OCI-M1 (cell line): ENCODE results near the gene HUS1B.

Experiments
- DNase-seq: peaks from one replicate; lab custom pipeline; 2025; lab: John Stamatoyannopoulos, UW

HUS1B gene

GRCh38 chr6:678520-678919 is 21.6 kb upstream of the HUS1B start:
- no peak for DNase-seq

- DNase-seq, result no peak
These were observed 21.0 kb upstream of the HUS1B start for GRCh38 chr6:677919-678318.

- DNase-seq, result no peak
These were observed 18.1 kb upstream of the HUS1B start for GRCh38 chr6:674956-675355.

DNA sequence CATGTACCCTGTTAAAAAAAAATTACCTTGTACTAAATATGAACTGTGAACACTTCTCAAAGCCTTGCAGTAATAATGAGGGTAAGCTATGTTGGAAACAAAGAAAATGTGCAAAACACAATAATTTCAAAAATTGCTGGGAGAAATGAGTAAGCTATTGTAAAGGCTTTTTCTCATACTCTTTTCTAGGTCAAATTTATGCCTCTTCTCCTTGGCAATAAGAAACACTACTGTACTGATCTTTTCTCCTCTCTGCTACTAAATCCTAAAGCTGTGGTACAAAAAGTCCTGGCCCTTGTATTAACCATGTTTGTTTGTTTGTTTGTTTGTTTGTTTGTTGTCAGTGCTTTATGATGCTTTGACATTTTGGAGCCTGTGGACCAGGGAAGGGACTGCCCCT is 17.5 kb upstream of the HUS1B start:
- DNase-seq, result no peak

DNA sequence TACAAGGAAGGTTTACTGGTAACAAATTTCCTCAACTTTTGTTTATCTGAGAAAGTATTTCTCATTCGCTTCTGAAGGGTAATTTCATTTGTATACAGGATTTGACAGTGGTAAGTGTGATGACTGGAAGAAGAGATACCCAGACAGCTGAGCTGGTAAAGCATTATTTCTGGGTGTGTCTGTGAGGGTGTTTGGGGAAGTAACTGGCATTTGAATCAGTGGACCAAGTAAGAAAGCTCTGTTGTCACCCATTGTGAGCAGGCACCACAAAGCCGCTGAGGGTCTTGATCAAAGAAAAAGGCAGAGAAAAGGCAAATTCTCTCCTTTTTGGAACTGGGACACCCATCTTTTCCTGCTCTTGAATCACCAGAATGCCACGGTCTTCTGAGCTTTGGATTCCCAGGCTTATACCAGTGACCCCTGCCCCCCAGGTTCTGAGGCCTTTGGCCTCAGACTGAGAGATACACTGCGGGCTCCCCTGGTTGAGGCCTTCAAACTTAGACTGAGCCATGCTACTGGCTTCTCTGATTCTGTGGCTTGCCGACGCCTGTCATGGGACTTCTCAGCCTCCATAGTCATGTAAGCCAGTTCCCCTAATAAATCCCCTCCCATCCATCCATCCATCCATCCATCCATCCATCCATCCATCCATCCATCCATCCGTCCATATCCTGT is 10.5 kb upstream of the HUS1B start:
- no peak for DNase-seq

DNA sequence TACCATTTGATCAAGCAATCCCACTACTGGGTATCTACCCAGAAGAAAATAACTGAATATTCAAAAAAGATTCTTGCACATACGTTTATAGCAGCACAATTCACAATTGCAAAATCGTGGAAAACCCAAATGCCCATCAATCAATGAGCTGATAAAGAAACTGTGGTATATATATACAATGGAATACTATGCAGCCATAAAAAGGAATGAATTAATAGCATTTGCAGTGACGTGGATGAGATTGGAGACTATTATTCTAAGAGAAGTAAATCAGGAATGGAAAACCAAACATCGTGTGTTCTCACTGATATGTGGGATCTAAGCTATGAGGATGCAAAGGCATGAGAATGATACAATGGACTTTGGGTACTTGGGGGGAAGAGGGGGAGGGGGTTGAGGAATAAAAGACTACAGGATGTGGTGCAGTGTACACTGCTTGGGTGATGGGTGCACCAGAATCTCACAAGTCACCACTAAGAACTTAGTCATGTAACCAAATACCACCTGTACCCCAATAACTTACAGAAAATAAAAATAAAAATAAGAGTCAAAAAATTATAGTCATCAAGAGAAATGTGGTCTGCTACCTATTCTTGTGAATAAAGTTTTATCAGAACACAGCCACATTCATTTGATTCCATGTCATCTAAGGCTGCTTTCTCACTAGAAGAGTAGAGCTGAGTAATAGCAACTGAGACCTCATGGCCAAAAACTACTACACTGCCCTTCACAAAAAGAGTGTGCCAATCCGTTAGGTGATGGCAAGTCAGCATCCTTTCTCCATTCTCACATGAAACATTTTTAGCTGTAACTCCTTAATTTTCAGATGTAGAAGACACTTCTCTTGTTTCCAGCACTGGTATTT is 8.7 kb upstream of the HUS1B start:
- DNase-seq, result no peak

DNA sequence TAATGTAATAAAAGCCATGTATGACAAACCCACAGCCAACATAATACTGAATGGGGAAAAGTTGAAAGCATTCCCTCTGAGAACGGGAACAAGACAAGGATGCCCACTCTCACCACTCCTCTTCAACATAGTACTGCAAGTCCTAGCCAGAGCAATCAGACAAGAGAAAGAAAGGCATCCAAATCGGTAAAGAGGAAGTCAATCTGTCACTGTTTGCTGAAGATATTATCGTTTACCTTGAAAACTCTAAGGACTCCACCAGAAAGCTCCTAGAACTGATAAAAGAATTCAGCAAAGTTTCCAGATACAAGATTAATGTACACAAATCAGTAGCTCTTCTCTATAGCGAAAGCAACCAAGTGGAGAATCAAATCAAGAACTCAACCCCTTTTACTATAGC is 6.9 kb upstream of the HUS1B start:
- peak; percentile 51 for DNase-seq

DNA sequence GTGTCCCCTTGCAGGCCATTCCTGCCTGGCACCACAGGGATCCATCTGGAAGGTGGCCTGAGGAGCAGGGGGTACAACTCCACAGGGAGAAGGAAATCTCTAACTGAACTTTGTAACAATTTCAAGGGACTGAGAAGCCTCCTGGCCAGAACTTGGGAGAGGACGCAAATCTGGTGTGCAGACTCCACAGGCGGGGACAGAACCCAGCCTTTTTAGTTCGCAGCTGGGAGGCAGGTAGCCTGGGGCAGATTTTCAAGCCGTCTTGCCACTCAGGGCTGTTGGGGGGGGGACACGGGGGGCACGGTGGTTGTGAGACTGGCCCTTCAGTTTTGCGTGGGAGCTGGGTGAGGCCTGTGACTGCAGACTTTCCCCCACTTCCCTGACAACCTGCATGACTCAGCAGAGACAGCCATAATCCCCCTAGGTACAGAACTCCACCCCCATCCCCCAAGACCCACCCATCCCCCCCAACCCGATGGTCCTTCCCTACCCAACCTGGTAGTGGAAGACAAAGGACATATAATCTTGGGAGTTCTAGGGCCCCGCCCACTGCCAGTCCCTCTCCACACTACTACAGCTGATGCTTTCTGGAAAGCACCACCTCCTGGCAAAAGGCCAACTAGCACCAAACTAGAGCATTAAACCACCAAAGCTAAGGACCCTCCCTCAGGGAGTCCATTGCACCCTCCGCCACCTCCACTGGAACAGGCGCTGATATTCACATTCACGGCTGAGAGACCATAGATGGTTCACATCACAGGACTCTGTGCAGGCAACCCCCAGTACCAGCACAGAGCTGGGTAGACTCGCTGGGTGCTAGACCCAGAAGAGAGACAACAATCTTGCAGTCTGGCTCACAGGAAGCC is 3.0 kb upstream of the HUS1B start:
- peak; percentile 83 for DNase-seq

DNA sequence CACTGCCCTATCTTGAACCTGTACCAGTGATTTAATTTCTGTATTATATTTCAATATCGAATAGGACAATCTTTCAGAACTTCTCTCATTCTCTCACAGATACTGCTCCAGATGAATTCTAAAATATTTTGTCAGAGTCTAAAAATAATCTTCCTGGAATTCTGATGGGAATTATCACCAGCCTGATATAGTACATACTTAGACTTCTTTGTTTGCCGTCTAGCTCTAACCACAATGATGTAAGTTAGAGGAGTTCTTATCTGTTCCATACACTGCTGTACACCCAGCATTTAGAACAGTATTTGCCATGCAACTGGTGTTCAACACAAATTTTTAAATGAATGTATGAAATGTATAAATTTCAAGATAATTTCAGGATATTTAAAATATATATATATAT is 1.3 kb upstream of the HUS1B start:
- peak; percentile 88 for DNase-seq

- DNase-seq, result no peak
These were observed 843 bp upstream of the HUS1B start for GRCh38 chr6:657743-658142.

DNA sequence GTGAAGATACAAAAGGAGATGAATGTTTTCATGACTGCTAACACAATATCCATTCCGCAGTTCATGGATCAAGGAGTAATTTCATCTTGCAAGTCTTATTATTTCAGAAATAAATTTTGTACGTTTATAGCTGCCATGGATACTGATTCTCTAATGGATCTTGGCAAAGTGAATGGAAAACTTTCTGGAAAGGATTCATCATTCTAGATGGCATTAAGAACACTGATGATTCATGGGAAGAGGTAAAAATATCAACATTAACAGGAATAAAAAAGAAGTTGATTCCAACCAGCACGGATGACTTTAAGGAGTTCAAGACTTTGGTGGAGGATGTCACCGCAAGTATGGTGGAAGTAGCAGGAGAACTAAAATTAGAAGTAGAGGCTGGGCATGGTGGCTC is 2.8 kb downstream of the HUS1B start:
- DNase-seq, result no peak

GRCh38 chr6:652865-653264 is 4.0 kb downstream of the HUS1B start:
- DNase-seq, result peak; percentile 35

- DNase-seq, result no peak
These were observed 6.8 kb downstream of the HUS1B start for GRCh38 chr6:650098-650497.

DNA sequence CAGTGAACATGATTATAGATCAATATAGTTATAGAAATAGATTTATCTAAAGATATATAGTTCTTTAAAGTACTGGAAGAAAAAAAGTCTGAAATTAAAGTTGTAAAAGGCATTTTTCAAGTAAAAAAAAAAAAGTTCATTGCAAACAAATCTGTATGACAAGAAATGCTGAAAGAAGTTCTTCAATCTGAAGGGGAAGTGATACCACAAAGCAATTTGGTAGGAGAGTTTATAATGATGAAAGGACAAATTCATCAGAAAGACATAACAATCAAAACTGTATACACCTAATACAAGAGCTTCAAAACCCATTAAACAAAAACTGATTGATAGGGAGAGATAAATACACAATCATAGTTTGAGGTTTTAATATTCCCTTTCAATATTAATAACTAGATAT is 14.1 kb downstream of the HUS1B start:
- DNase-seq, result no peak

GRCh38 chr6:641225-641985 is 15.5 kb downstream of the HUS1B start:
- DNase-seq, result no peak

DNA sequence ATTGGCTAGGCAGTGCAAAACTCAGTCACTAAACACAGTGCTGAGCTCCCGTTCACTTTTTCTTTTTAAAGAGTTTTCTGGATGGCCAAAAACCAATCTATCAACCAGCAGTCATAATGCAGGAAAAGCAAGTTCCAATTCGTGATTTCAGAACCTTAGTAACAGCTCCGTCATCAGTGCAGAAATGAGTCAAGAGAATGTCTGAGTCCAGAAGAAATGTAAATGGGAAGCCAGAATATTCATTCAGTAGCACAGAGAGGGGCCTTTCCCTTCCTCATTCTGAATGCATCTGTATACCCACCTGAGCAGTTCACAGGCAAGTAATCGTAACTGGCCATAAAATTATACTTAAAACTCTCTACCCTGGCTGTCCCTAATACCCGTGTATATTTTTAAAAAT is 20.4 kb downstream of the HUS1B start:
- DNase-seq, result no peak

DNA sequence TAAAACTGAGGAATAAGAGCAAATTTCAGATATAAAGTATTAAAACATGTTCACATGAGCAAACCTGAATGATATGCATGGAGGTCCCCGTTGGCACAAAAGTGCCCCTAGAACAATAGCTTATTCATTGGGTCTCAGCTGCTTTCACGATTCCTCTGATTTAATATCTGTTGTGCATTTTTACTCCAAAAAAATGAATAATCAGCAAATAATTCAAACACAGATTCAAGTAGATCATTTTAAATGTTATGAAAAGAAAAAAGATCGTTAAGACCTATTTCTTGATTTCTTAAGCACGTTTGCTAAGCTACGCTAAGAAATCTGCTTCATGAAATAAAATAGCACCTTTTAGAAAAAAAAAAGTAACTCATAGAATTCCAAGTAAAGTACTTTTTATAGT is 21.7 kb downstream of the HUS1B start:
- no peak for DNase-seq

- no peak for DNase-seq
These were observed 23.3 kb downstream of the HUS1B start for GRCh38 chr6:633611-634010.

- peak; percentile 54 for DNase-seq
These were observed 28.1 kb downstream of the HUS1B start for GRCh38 chr6:628766-629165.

DNA sequence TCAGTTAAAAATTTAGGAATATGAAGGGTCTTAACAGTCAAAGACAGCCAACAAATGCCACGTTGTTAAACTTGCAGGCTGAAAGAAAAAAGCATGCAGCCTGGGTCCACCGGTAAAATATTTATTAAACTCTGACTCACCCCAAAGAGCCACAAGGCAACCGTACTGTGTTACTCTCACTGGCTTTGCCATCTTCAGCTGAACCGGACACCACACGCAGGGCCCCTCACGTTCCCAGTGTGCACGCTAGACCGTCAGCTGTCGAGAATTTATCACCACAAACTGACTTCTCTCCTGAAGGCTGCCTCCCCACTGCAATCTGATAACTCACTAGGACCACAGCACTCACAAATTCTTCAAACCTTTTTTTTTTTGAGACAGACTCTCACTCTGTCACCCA is 30.7 kb downstream of the HUS1B start:
- DNase-seq, result no peak

- DNase-seq, result peak; percentile 48
These were observed 31.9 kb downstream of the HUS1B start for GRCh38 chr6:624979-625378.

DNA sequence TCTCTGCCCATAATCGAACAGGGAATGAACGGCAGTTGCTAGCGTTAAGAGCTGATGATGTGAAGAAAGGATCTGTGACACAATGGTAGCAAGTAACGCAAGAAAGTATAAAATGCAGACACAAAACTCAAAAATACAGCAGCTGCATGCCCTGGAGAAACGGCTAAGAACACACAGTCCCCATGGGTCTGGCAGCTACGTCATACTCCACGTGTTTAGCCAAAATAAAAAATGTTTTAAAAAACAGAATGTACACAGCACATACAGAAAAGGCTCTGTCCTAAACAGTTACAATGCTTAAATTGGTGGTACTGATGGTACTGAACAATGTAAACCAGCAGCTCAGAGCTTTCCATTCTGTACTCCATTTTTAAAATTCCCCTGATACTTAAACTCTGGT is 34.4 kb downstream of the HUS1B start:
- DNase-seq, result no peak
